ENCODE results near the gene PLCG1.

PLCG1 gene

DNA sequence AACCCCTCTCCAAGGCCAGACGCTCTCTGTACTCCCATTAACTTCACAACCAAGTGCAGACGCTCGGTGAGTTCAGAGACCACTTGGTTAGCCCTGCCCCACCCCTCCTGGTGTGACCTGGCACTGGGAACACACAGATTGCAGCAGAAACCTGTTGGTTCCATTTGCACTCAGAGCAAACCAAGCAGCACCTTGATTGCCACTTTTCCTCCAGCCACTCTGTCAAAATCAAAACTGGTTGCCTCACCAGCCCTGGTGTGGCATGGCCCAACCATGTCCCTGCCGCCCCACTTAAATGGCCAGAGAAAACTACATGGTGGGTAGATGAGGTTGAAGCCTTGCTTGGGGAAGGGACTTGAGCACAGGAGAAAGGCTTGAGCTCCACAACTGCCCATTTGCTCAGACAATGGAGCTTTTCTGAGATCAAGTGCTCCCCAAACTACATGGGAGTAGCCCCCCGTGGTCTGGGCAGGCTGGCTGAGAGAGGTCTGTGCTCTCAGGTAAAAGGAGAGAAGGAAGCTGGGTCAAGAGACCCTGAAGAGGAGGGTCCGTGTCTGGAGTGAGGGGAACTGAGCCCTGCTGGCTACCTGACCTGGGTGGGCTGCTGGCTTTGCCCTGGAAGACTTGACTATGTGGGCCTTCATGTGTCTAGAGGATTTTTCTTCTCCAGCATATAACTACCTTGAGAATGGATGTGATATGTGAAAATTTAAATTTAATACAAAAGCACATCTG is 43.4 kb downstream of the PLCG1 start:
- no peak for ATAC-seq
- TF ChIP-seq, protein P1, sequence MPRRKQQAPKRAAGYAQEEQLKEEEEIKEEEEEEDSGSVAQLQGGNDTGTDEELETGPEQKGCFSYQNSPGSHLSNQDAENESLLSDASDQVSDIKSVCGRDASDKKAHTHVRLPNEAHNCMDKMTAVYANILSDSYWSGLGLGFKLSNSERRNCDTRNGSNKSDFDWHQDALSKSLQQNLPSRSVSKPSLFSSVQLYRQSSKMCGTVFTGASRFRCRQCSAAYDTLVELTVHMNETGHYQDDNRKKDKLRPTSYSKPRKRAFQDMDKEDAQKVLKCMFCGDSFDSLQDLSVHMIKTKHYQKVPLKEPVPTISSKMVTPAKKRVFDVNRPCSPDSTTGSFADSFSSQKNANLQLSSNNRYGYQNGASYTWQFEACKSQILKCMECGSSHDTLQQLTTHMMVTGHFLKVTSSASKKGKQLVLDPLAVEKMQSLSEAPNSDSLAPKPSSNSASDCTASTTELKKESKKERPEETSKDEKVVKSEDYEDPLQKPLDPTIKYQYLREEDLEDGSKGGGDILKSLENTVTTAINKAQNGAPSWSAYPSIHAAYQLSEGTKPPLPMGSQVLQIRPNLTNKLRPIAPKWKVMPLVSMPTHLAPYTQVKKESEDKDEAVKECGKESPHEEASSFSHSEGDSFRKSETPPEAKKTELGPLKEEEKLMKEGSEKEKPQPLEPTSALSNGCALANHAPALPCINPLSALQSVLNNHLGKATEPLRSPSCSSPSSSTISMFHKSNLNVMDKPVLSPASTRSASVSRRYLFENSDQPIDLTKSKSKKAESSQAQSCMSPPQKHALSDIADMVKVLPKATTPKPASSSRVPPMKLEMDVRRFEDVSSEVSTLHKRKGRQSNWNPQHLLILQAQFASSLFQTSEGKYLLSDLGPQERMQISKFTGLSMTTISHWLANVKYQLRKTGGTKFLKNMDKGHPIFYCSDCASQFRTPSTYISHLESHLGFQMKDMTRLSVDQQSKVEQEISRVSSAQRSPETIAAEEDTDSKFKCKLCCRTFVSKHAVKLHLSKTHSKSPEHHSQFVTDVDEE (CRISPR knock-in tag; IDR thresholded peaks at IDR 0.05), result no peak
- TF ChIP-seq BACH2 (CRISPR knock-in tag; IDR thresholded peaks at IDR 0.05; ENCODE audit: borderline replicate concordance) (no peak), TCF4 (CRISPR knock-in tag; IDR thresholded peaks at IDR 0.05; ENCODE audit: borderline replicate concordance) (no peak)
- TF ChIP-seq, protein P2, sequence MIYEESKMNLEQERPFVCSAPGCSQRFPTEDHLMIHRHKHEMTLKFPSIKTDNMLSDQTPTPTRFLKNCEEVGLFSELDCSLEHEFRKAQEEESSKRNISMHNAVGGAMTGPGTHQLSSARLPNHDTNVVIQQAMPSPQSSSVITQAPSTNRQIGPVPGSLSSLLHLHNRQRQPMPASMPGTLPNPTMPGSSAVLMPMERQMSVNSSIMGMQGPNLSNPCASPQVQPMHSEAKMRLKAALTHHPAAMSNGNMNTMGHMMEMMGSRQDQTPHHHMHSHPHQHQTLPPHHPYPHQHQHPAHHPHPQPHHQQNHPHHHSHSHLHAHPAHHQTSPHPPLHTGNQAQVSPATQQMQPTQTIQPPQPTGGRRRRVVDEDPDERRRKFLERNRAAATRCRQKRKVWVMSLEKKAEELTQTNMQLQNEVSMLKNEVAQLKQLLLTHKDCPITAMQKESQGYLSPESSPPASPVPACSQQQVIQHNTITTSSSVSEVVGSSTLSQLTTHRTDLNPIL (CRISPR knock-in tag; IDR thresholded peaks at IDR 0.05; ENCODE audit: low read depth), result no peak

DNA sequence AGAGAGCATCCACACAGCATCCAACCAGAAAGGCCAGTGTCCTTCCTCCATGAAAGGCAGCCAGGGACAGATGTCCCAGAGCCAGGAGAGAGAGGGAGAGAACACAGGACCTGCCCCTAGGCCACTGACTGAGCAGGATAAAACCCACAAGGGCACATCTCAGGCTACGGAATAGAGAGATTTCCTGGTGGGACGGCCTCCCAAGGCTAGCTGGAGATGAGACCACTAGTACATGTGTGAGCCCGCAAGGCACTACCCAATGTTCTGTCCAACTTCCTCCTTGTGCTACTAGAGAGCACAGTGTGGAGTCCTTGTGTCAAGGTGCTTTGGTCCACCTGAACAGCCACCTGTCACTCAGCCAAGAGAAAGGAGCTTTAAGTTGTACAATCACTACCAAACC is 44.2 kb downstream of the PLCG1 start:
- no peak for ATAC-seq
- no peak for TF ChIP-seq ESRRG (CRISPR knock-in tag; IDR thresholded peaks at IDR 0.05)
- TF ChIP-seq, protein P1 (CRISPR knock-in tag; IDR thresholded peaks at IDR 0.05), result no peak

DNA sequence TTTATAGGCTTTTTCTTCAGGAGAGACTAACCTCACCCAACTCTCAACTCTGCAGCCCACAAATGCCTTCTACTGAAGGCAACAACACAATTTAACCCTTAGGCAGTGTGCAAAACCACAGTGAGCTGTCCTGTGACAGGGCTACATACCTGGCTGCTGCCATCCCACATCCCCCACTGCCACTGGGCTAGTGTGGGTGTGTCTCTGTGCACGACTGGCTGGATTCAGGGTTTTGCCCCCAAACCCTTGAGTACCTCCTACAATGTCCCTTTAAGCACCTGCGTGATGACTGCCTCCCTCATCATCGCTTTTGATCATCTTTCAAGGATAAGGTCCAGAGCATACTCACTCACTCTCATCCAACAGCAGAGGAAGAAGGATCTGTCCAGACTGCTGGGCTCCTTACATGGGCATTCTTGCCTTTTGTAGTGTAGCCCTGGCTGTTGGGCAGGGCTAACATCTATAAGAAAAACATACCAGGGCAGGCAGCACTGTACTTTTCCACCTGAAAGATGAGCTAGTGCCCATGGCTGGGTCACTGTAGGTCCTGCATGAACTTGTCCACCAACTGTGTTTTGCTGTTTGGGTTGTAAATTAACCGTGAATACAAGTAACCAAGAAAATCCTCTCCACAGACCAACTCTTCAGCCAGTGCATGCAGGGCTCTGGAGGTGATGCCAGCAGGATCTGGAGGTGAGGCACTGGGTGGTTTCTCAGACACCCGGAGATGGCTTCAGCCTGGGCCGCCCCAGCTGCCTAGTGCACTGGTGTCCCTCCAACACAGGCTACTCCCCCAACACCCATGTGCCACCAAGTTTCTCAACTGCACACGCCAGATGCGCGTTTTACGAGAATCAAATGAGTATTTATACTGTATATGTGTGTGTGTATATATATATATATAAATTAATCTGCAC is 45.2 kb downstream of the PLCG1 start:
- TF ChIP-seq SNAI2 (CRISPR knock-in tag; IDR thresholded peaks at IDR 0.05) (no peak), ZNF565 (CRISPR knock-in tag; conservative IDR thresholded peaks at IDR 0.05; ENCODE audit: low read depth) (no peak), OSR1 (CRISPR knock-in tag; IDR thresholded peaks at IDR 0.05) (no peak), GLIS3 (CRISPR knock-in tag; IDR thresholded peaks at IDR 0.05) (no peak), ZNF8 (CRISPR knock-in tag; IDR thresholded peaks at IDR 0.05) (no peak)
- TF ChIP-seq, protein P2 (CRISPR knock-in tag; IDR thresholded peaks at IDR 0.05; ENCODE audit: low read depth), result no peak
- no peak for ATAC-seq

DNA sequence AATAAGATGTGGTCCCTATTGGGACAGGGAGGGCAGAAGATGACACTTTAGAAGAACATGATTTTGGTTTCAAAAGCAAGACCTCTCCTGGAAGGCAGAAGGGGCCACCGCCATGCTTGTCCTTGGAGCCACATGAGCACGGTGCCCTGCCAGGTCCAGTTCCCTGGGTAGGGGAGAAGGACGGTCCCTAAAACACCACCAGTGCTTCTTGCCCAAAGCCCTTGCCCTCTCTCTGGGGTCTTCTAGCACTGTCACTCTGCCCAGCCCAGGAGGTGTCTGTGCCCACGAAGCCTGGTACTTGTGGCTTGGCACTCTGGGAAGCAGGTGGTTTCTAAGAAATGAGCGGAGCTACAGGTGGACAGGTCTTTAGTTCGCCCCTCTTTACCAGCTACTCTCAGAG is 46.0 kb downstream of the PLCG1 start:
- ATAC-seq, result no peak
- no peak for TF ChIP-seq RARB (CRISPR knock-in tag; IDR thresholded peaks at IDR 0.05)
- no peak for TF ChIP-seq PPARA (CRISPR knock-in tag; IDR thresholded peaks at IDR 0.05; ENCODE audit: borderline replicate concordance)
- no peak for TF ChIP-seq ZNF8 (CRISPR knock-in tag; IDR thresholded peaks at IDR 0.05)
- TF ChIP-seq GLIS3 (CRISPR knock-in tag; IDR thresholded peaks at IDR 0.05), result no peak
- TF ChIP-seq, protein P2 (CRISPR knock-in tag; IDR thresholded peaks at IDR 0.05; ENCODE audit: low read depth), result no peak
- TF ChIP-seq CSDC2 (CRISPR knock-in tag; IDR thresholded peaks at IDR 0.05), result no peak
- no peak for TF ChIP-seq ZFP30 (CRISPR knock-in tag; IDR thresholded peaks at IDR 0.05)
- no peak for TF ChIP-seq ZC3H10 (CRISPR knock-in tag; IDR thresholded peaks at IDR 0.05)
- TF ChIP-seq ESRRG (CRISPR knock-in tag; IDR thresholded peaks at IDR 0.05), result no peak
- no peak for TF ChIP-seq ZNF565 (CRISPR knock-in tag; conservative IDR thresholded peaks at IDR 0.05; ENCODE audit: low read depth)
- no peak for TF ChIP-seq ARNTL (CRISPR knock-in tag; IDR thresholded peaks at IDR 0.05; ENCODE audit: borderline replicate concordance, low read depth)
- TF ChIP-seq TOX (CRISPR knock-in tag; IDR thresholded peaks at IDR 0.05; ENCODE audit: borderline replicate concordance), result no peak
- TF ChIP-seq, protein P3, sequence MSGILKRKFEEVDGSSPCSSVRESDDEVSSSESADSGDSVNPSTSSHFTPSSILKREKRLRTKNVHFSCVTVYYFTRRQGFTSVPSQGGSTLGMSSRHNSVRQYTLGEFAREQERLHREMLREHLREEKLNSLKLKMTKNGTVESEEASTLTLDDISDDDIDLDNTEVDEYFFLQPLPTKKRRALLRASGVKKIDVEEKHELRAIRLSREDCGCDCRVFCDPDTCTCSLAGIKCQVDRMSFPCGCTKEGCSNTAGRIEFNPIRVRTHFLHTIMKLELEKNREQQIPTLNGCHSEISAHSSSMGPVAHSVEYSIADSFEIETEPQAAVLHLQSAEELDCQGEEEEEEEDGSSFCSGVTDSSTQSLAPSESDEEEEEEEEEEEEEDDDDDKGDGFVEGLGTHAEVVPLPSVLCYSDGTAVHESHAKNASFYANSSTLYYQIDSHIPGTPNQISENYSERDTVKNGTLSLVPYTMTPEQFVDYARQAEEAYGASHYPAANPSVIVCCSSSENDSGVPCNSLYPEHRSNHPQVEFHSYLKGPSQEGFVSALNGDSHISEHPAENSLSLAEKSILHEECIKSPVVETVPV (CRISPR knock-in tag; IDR thresholded peaks at IDR 0.05), result no peak

Data from SK-N-SH treated with all-trans-retinoic acid at 6 μM for 48 hours (cell line).